Measurements from ENCODE around the gene DISC1.
"Not testable (repeated sequence)": the region's sequence is repeated elsewhere in the genome, so short reads cannot be mapped to it uniquely, and the experiment has no call there.

DISC1 gene

GRCh38 chr1:231592809-231593208 is 33.8 kb upstream of the DISC1 start:
- H3K27me3 ChIP-seq (ENCODE audit: insufficient read depth, poor library complexity, severe bottlenecking): no peaks in the 10 kb centered on the region

GRCh38 chr1:231593264-231593663 is 33.3 kb upstream of the DISC1 start:
- not testable (repeated sequence) for DNase-seq (ENCODE audit: low read depth in 1 of 2, low spot score in 1 of 2); H3K27me3 ChIP-seq (ENCODE audit: insufficient read depth, poor library complexity, severe bottlenecking); H3K4me3 ChIP-seq (replicated peaks; ENCODE audit: insufficient read depth, low read length); H3K27ac ChIP-seq (replicated peaks)

More at GRCh38 chr1:231592809-231593208, 33.8 kb upstream of the DISC1 start:
- Histone ChIP-seq H3K4me3 (replicated peaks; ENCODE audit: insufficient read depth, low read length) (no peak overlapping the region), H3K27ac (replicated peaks) (no peak overlapping the region)
- DNase-seq (ENCODE audit: low read depth in 1 of 2, low spot score in 1 of 2): no peak
- no peak for TF ChIP-seq GABPA (IDR thresholded peaks at IDR 0.05; ENCODE audit: low read depth)
- no peak for TF ChIP-seq SPI1 (IDR thresholded peaks at IDR 0.05; ENCODE audit: borderline replicate concordance, low read depth)
- no peak for TF ChIP-seq POLR2AphosphoS5 (IDR thresholded peaks at IDR 0.05; ENCODE audit: low read depth)
- no peak for TF ChIP-seq REST (IDR thresholded peaks at IDR 0.05; ENCODE audit: insufficient replicate concordance, low read depth)
- no peak for TF ChIP-seq CTCF (IDR thresholded peaks at IDR 0.05; ENCODE audit: insufficient read depth, low read length)

GRCh38 chr1:231594123-231594522 is 32.5 kb upstream of the DISC1 start:
- no peak for DNase-seq (ENCODE audit: low read depth in 1 of 2, low spot score in 1 of 2)
- TF ChIP-seq POLR2AphosphoS5 (IDR thresholded peaks at IDR 0.05; ENCODE audit: low read depth) (no peak), SPI1 (IDR thresholded peaks at IDR 0.05; ENCODE audit: borderline replicate concordance, low read depth) (no peak), REST (IDR thresholded peaks at IDR 0.05; ENCODE audit: insufficient replicate concordance, low read depth) (no peak), GABPA (IDR thresholded peaks at IDR 0.05; ENCODE audit: low read depth) (no peak), CTCF (IDR thresholded peaks at IDR 0.05; ENCODE audit: insufficient read depth, low read length) (no peak)
- Histone ChIP-seq H3K27me3 (ENCODE audit: insufficient read depth, poor library complexity, severe bottlenecking) (no peaks in the 10 kb centered on the region), H3K4me3 (replicated peaks; ENCODE audit: insufficient read depth, low read length) (no peak overlapping the region), H3K27ac (replicated peaks) (no peak overlapping the region)

- TF ChIP-seq SPI1 (IDR thresholded peaks at IDR 0.05; ENCODE audit: borderline replicate concordance, low read depth) (no peak), GABPA (IDR thresholded peaks at IDR 0.05; ENCODE audit: low read depth) (no peak), REST (IDR thresholded peaks at IDR 0.05; ENCODE audit: insufficient replicate concordance, low read depth) (no peak), POLR2AphosphoS5 (IDR thresholded peaks at IDR 0.05; ENCODE audit: low read depth) (no peak), CTCF (IDR thresholded peaks at IDR 0.05; ENCODE audit: insufficient read depth, low read length) (no peak)
- H3K27ac ChIP-seq (replicated peaks): no peak overlapping the region
- no peak for DNase-seq (ENCODE audit: low read depth in 1 of 2, low spot score in 1 of 2)
- no peak overlapping the region for H3K4me3 ChIP-seq (replicated peaks; ENCODE audit: insufficient read depth, low read length)
- no peaks in the 10 kb centered on the region for H3K27me3 ChIP-seq (ENCODE audit: insufficient read depth, poor library complexity, severe bottlenecking)
These were observed 31.8 kb upstream of the DISC1 start for GRCh38 chr1:231594749-231595148.

Data from HL-60 (cell line).